Immature natural killer cell (primary cell): ENCODE results near the gene SIGLEC6. TPM values are rescaled to one million over a fixed set of nuclear protein-coding genes. Genes with fewer than 3 reads are reported as not detected.
A peak's percentile ranks its signal among the peaks of the same experiment; 100 is the strongest.

Experiments used
- DNase-seq, 3 donors: peaks; one replicate each; pipeline ENCODE4 v3.0.0; 2022; ENCODE audit warnings: mixed read lengths in 1 of 3
- H3K27ac Mint-ChIP-seq, 6 donors: one replicate each; pipeline ENCODE4 v1.8.0; 2020; ENCODE audit warnings: mixed read lengths in 6 of 6, mild to moderate bottlenecking in 5 of 6, inconsistent platforms in 4 of 6, moderate library complexity in 3 of 6
- H3K27me3 Mint-ChIP-seq, 3 donors: one replicate each; pipeline ENCODE4 v1.8.0; 2020 to 2021; ENCODE audit warnings: low read depth in 3 of 3, mild to moderate bottlenecking in 3 of 3, mixed read lengths in 3 of 3, moderate library complexity in 3 of 3, inconsistent platforms in 1 of 3
- H3K36me3 Mint-ChIP-seq, 3 donors: one replicate each; pipeline ENCODE4 v1.8.0; 2020; ENCODE audit warnings: mixed read lengths in 3 of 3, inconsistent platforms in 2 of 3, mild to moderate bottlenecking in 2 of 3
- H3K4me1 Mint-ChIP-seq, 2 donors: one replicate each; pipeline ENCODE4 v1.8.0; 2020; ENCODE audit warnings: inconsistent platforms in 2 of 2, mild to moderate bottlenecking in 2 of 2, mixed read lengths in 2 of 2, moderate library complexity in 1 of 2
- H3K4me3 Mint-ChIP-seq, 5 donors: one replicate each; pipeline ENCODE4 v1.8.0; 2020; ENCODE audit warnings: mild to moderate bottlenecking in 5 of 5, mixed read lengths in 5 of 5, inconsistent platforms in 3 of 5, moderate library complexity in 3 of 5
- H3K9me3 Mint-ChIP-seq, 6 donors: one replicate each; pipeline ENCODE4 v1.8.0; 2020; ENCODE audit warnings: mild to moderate bottlenecking in 6 of 6, mixed read lengths in 6 of 6, inconsistent platforms in 4 of 6, moderate library complexity in 3 of 6
- polyA plus RNA-seq, 3 donors: library from polyadenylated mRNA; unstranded; fragments of 300-500 nt; fragmentation: Illumina TruSeq; gene quantifications; one replicate each; pipeline ENCODE4 v1.2.3, GENCODE V29; 2021

The SIGLEC6 gene
- polyA plus RNA-seq = under 1 TPM in 2 of 3 donors, not detected in 1; 0.39 to 0.68 TPM

DNA sequence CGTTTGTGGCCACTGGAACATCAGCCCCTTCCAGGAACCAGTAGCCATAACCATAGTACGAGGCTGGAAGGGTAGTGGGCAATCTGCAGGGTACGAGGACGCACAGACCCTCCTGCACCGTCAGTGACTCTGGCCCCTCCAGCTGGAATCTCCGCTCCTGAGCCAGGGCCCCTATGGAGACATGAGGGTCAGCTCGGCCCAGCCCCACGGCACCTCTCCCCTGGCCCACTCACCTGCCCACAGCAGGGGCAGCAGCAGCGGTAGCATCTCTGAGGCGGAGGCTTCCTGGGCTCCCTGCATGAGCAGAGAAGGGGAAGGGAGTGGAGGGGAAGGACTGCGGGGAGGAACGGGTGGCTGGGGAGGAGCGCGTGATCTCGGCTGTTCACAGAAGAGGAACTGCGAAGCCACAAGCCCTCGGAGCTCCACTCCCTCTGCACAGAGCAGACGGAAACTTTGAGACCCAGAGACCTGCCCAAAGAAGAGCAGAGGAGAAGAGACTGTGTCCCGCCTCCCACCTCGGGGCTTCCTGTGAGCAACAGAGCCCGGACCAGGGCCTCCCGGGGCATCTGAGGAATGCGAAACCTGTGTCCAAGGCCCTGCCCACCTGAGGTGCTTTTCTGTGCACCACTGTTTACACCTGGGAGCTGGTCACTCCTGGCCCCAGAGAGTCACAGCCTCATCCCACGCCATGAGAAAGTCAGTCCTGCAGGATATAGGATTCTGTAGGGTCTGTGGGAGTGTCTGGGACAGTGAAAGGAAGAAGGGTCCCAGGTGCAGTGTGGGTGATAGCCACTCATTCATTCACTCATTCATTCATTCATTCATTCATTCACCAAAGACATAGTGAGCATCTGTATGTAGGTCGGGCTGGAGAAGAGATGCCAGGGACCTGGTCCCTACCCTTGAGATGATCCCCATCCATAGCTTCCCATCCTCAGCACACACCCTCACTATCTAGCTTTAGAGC, at the start of gene SIGLEC6:
SIGLEC6 (minus strand) TSS at position 322 of the 967 bp plus-strand sequence; CDS start at position 300, 22 bp downstream.
- DNase-seq = peak; percentile 41 to 51 (median 42)
- Mint-ChIP-seq H3K9me3 (no peaks in the 10 kb centered on the region), H3K36me3 (no peaks in the 10 kb centered on the region), H3K4me1 (peaks cover 11 to 20% of the 10 kb centered on the region in 2 donors), H3K27ac (peak within 1 kb of the TSS in 2 of 6 donors; percentile 21 to 31), H3K27me3 (peaks cover 0 to 15% (median 3%) of the 10 kb centered on the region in 3 donors), H3K4me3 (peak within 1 kb of the TSS; percentile 52 to 76 (median 57))

DNA sequence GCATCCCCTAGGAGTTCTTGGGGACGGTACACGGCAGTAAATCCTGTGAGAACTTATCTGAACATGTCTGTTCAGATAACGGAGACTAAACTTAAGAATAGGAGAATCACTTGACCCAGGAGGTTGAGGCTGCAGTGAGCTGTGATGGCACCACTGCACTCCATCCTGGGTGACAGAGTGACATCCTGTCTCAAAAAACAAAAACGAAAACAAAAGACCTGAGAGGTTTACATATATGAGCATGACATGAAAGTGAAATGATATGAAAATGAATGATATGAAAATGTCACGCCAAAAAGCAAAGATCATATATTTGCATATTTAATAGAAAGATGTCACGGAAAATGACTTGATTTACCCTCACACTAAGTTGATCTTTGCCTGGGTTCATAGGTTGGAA, 45.4 kb upstream of the SIGLEC6 start:
- Mint-ChIP-seq H3K4me1 (peaks cover 16 to 20% of the 10 kb centered on the region in 2 donors), H3K9me3 (no peaks in the 10 kb centered on the region), H3K27me3 (no peaks in the 10 kb centered on the region), H3K4me3 (no peak overlapping the region), H3K36me3 (peaks cover 27 to 36% (median 29%) of the 10 kb centered on the region in 3 donors), H3K27ac (peak overlapping the region in 1 of 6 donors; percentile 23)
- DNase-seq = no peak

DNA sequence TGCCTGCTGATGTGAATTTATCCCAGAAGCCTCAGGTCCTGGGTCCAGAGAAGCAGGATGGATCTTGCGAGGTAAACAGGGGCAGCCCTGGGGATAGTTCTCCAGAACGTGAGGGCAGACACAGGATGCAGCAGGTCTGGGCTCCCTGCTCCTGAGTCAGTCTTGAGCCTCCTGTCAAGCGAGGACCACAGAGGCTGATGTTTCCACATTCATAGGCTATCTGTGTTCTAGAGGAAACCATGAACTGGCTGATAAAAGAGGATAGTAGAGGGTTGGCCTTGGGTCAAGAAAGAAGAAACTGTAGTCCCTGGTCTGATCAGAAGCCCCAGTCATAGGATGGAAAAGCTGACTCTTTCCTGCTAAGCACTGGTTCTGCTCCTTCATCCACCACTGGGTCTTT, 41.9 kb upstream of the SIGLEC6 start:
- Mint-ChIP-seq H3K27ac (no peak overlapping the region), H3K4me3 (peak overlapping the region in 1 of 5 donors; percentile 21), H3K27me3 (peaks cover 0 to 7% (median 6%) of the 10 kb centered on the region in 3 donors), H3K4me1 (peaks cover 30 to 40% of the 10 kb centered on the region in 2 donors), H3K9me3 (peaks cover 0 to 2% (median 0%) of the 10 kb centered on the region in 6 donors), H3K36me3 (peaks cover 10 to 18% (median 14%) of the 10 kb centered on the region in 3 donors)
- no peak for DNase-seq

DNA sequence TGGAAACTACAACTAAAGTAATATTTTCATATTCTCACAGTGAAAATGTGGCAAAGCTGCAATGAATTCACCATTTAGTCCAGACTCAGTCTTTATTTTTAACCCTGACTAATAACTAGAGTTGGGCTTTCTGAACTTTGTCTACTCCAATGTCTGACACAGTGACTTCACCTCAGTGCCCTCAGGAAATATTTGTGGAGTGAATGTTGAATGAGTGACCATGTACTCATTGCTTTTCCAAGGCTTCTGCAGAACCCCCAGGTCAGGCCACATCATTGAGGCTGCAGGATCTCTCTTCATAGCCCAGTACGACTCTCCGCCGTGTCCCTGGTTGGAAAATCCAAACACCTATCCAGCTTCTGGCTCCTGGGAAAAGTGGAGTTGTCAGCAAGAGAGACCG, 41.4 kb upstream of the SIGLEC6 start:
- Mint-ChIP-seq H3K4me3 (no peak overlapping the region), H3K9me3 (peaks cover 0 to 4% (median 0%) of the 10 kb centered on the region in 6 donors), H3K27me3 (peaks cover 0 to 11% (median 6%) of the 10 kb centered on the region in 3 donors), H3K36me3 (peaks cover 10 to 18% (median 14%) of the 10 kb centered on the region in 3 donors), H3K4me1 (peaks cover 30 to 40% of the 10 kb centered on the region in 2 donors), H3K27ac (no peak overlapping the region)
- no peak for DNase-seq

DNA sequence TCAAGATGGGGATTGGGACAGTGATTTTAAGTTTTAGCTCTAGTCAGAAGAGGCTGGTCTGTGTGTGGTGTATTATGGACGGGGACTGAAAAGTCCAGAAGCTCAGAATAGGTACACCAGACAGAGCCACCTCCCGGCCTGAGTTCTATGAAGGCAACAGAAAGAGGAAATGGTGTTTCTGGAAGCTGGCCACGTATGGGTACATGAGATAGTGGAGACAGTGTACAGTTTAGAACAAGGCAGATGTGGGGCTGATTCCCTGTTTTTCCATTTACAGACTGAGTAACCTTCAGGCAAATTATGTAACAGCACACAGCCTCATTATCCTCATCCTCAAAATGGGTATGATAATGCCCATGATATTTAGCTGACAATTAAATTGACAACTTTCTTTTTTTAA, 40.9 kb upstream of the SIGLEC6 start:
- H3K27ac Mint-ChIP-seq = peak overlapping the region in 2 of 6 donors; percentile 36

DNA sequence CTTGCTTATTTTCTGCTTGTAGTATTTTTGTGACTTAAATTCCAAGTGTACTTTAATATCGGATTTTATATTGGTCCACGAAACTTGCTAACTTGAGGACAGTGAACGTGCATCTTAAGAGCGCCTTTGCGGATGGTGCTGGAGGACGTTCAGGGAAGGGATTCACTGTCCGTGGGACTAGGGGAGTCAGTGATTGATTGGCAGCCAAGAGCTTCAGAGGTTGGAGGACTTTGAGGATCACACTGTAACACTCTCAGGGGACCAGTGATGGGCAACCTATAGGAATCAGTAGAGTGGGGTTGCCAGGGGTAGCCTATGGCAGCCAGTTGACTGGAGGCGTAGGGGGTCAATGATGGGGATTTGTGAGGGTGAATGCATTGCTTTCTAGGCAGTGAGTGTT, 40.1 kb upstream of the SIGLEC6 start:
- Mint-ChIP-seq H3K4me1 (peaks cover 30 to 40% of the 10 kb centered on the region in 2 donors), H3K4me3 (peak overlapping the region; percentile 93 to 100 (median 97)), H3K27me3 (peaks cover under 1 to 15% (median 7%) of the 10 kb centered on the region in 3 donors), H3K36me3 (peaks cover 6 to 10% (median 6%) of the 10 kb centered on the region in 3 donors), H3K9me3 (peaks cover 0 to 4% (median 0%) of the 10 kb centered on the region in 6 donors), H3K27ac (peak overlapping the region; percentile 3 to 92 (median 63))
- no peak for DNase-seq

More for the DNA sequence above, 40.9 kb upstream of the SIGLEC6 start:
- peaks cover 0 to 11% (median 6%) of the 10 kb centered on the region in 3 donors for H3K27me3 Mint-ChIP-seq
- peaks cover 0 to 4% (median 0%) of the 10 kb centered on the region in 6 donors for H3K9me3 Mint-ChIP-seq
- peaks cover 30 to 40% of the 10 kb centered on the region in 2 donors for H3K4me1 Mint-ChIP-seq
- H3K4me3 Mint-ChIP-seq = peak overlapping the region; percentile 48 to 100 (median 94)
- H3K36me3 Mint-ChIP-seq = peaks cover 10 to 18% (median 14%) of the 10 kb centered on the region in 3 donors
- no peak for DNase-seq

DNA sequence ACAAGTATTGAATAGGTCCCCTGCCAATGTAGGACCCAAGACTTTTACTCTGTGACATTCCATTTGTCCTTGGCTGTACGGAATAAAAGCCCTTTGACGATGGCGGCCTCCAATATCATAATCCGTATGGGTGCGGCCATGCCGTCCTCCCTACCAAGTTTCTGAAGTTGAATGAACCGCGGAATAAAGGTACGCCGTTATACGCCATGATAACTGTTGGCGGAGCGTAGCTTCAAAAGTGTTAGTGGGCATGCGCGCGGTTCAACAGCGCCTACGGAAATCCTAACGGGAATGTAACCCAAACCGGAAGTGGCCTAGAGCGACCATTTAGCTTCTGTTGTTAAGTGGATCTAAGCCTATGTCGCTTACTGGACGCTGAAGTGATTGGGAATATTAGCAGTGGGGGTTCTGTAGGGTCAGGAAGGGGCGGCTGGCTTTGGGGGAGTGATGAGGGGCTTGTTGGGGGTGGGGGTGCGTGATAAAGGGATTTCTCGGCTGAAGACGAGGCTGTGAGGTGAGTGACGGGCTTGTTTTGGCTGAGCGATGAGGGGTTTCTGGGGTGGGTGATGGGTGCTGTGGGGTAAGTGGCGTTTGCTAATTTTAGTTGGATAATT, 39.6 kb upstream of the SIGLEC6 start, which contains the start of gene ZNF175:
ZNF175 (plus strand) TSS at position 322 of the 614 bp plus-strand sequence. CDS start 2,047 bp downstream, outside the sequence.
- Mint-ChIP-seq H3K9me3 (peaks cover 0 to 5% (median 0%) of the 10 kb centered on the region in 6 donors), H3K27ac (peak within 1 kb of the TSS; percentile 35 to 92 (median 63)), H3K27me3 (peaks cover 1 to 15% (median 8%) of the 10 kb centered on the region in 3 donors), H3K36me3 (peaks cover 5 to 9% (median 6%) of the 10 kb centered on the region in 3 donors), H3K4me1 (peaks cover 30 to 40% of the 10 kb centered on the region in 2 donors), H3K4me3 (peak within 1 kb of the TSS; percentile 93 to 100 (median 97))
- peak; percentile 72 to 75 (median 75) for DNase-seq

DNA sequence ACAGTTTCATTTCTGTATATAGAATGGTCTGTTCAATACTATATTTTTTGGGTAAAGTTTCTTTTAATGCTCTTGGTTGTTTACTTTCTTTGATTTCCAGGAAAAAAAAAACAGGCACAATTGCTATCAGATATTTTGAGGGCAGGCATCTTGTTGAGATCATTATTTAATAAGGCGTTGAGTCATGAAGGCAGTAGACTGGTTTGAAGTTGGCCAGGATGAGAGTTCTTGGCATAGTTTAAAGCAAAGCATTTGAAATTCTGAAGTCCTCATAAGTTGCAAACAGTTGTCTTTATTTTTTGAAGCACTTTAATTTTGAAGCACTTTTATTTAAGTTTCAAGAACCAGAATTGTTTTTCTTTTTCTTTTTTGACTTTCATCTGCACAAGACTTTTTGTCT, 37.0 kb upstream of the SIGLEC6 start:
- Mint-ChIP-seq H3K27me3 (peaks cover 4 to 25% (median 8%) of the 10 kb centered on the region in 3 donors), H3K9me3 (peaks cover 0 to 9% (median 0%) of the 10 kb centered on the region in 6 donors), H3K36me3 (peaks cover 0 to 2% (median 0%) of the 10 kb centered on the region in 3 donors), H3K27ac (no peak overlapping the region), H3K4me3 (no peak overlapping the region), H3K4me1 (peaks cover 26 to 36% of the 10 kb centered on the region in 2 donors)
- DNase-seq = no peak

DNA sequence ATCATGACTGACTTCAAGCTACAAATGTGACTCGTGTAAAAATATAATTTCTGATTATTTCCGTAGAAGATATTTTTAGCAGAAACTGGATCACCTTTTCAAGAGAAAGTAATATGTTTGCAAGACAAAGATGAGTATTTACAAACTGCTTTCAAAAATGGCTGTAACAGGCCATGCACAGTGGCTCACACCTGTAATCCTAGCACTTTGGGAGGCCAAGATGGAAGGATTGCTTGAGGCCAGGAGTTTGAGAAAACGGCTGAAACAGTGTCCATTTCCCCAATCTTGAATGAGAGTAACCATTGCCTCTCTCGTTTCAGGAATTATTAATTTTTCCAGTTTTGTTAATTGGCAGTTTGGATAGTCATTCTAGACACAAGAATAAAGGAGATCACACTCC, 36.1 kb upstream of the SIGLEC6 start:
- Mint-ChIP-seq H3K27ac (no peak overlapping the region), H3K27me3 (peaks cover 4 to 27% (median 10%) of the 10 kb centered on the region in 3 donors), H3K4me1 (peaks cover 21 to 27% of the 10 kb centered on the region in 2 donors), H3K9me3 (peaks cover 0 to 9% (median 0%) of the 10 kb centered on the region in 6 donors), H3K36me3 (no peaks in the 10 kb centered on the region), H3K4me3 (no peak overlapping the region)
- DNase-seq = no peak

DNA sequence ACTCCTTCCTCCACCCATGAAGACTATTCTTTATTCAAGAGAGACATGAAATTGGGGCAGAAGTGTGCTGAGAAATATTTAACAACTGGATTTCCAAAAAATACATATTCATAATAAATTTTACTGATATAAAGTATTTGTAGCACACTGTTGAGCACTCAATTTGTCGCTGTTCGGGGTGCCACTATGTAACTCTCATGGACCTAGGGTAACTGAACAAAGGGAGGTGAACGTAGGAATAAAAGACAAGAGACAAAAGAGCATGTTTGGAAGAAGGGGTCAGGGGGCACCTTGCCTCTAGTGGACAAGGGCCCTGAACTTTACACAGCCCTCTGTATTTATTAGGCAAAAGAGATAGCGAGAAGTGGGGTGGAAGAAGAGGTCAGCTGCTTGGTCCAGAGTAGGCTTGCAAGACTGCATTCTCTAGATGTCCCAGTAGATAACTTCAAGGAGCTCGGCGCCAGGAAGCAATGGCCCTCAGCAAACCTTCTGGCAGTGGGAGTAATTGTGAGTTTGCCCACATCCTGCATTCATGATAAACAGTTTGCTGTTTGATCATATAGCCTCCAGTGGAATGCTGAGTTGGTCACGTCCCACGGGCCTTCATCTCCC, 35.1 kb upstream of the SIGLEC6 start:
- Mint-ChIP-seq H3K27ac (no peak overlapping the region), H3K36me3 (no peaks in the 10 kb centered on the region), H3K4me3 (no peak overlapping the region), H3K4me1 (peaks cover 12 to 17% of the 10 kb centered on the region in 2 donors), H3K27me3 (peaks cover 9 to 27% (median 10%) of the 10 kb centered on the region in 3 donors), H3K9me3 (peaks cover 0 to 9% (median 0%) of the 10 kb centered on the region in 6 donors)
- no peak for DNase-seq

DNA sequence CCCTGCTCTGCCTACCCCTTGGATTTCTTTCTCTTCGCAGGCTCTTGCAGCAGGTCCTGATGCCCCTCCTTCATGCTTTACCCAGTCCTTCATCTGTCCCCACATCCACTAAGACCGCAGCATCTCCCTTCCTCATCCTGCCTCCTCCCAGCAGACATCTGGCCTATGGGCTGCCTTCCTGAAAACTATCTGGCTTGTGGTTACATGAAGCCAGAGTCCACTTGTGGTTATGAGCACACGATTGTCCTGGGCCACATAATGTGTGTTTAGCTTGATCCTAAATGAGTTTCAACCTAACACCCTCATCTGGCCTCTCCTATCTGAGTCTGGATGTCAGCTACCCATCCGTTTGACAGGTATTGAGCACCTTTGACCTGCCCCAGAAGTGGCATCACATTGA, 34.1 kb upstream of the SIGLEC6 start:
- no peak overlapping the region for H3K27ac Mint-ChIP-seq
- peaks cover 3 to 7% of the 10 kb centered on the region in 2 donors for H3K4me1 Mint-ChIP-seq
- peaks cover 0 to 11% (median 0%) of the 10 kb centered on the region in 6 donors for H3K9me3 Mint-ChIP-seq
- DNase-seq = no peak
- no peaks in the 10 kb centered on the region for H3K36me3 Mint-ChIP-seq
- H3K27me3 Mint-ChIP-seq = peaks cover 9 to 26% (median 10%) of the 10 kb centered on the region in 3 donors
- no peak overlapping the region for H3K4me3 Mint-ChIP-seq

DNA sequence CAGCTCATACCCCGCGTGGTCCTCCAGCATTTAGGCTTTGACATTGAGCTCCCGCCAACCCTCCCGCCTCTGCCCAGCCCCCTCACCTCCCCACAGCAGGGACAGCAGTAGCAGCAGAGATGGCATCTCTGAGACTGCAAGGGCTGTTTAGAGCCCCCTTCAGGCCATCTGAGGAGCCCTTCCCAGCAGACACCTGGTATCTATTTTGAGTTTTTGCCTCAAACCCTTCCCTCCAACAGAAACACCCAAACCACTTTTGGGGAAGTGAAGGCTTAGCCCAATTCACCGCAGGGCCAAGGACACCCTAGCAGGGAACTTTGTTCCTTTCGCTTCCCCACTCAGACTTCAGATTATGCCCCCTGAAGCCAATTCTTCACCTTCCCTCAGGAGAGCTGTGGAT, 33.3 kb upstream of the SIGLEC6 start:
- no peak overlapping the region for H3K4me3 Mint-ChIP-seq
- peaks cover 0 to 11% (median 0%) of the 10 kb centered on the region in 6 donors for H3K9me3 Mint-ChIP-seq
- H3K36me3 Mint-ChIP-seq = no peaks in the 10 kb centered on the region
- peaks cover 0 to 3% of the 10 kb centered on the region in 2 donors for H3K4me1 Mint-ChIP-seq
- no peak for DNase-seq
- H3K27ac Mint-ChIP-seq = no peak overlapping the region
- peaks cover 10 to 30% (median 12%) of the 10 kb centered on the region in 3 donors for H3K27me3 Mint-ChIP-seq

DNA sequence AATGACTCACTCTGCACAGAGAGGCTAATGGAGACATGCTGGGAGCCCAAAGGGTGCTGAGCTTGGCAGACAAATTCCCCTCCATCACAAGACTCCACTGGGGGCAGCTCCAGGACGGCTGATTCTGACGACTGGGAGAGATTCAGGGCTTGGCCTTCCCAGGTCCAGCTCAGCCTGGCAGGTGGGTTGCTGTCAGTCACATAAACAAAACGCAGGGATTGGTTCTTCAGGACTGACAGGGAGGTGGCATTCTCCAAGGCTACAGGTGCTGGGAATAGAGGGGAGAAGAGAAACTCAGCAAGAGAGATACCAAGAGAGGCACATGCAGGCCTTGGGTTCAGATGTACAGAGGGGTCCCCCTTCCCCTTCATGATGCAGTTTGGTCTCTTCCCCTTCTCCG, 28.9 kb upstream of the SIGLEC6 start:
- Mint-ChIP-seq H3K27ac (no peak overlapping the region), H3K4me1 (no peaks in the 10 kb centered on the region), H3K36me3 (no peaks in the 10 kb centered on the region), H3K4me3 (no peak overlapping the region), H3K9me3 (peaks cover 0 to 5% (median 0%) of the 10 kb centered on the region in 6 donors), H3K27me3 (peaks cover 10 to 20% (median 13%) of the 10 kb centered on the region in 3 donors)
- DNase-seq = no peak
